Gastroesophageal sphincter (tissue), 3 donors: ENCODE measurements around the gene GOSR2.
"Not testable (repeated sequence)": the region's sequence is repeated elsewhere in the genome, so short reads cannot be mapped to it uniquely, and the experiment has no call there.

ENCODE experiments used
- POLR2A ChIP-seq, 2 donors: fragments of 450-650 bp; IDR thresholded peaks; one replicate each; pipeline ENCODE4 v1.6.1; 2017; ENCODE audit warnings: antibody characterized with exemption in 2 of 2, mild to moderate bottlenecking in 2 of 2, moderate library complexity in 1 of 2
- TF ChIP-seq, protein P1 (sequence below), 4 experiments: fragments of 200-600 bp in 2 of 4; fragments of 450-650 bp in 2 of 4; sonication (generic) in 1 of 4; IDR thresholded peaks; one replicate each; pipeline ENCODE4 v1.5.1; 2017 to 2019; ENCODE audit warnings: antibody characterized with exemption in 4 of 4, mild to moderate bottlenecking in 2 of 4, moderate library complexity in 2 of 4

DNA sequence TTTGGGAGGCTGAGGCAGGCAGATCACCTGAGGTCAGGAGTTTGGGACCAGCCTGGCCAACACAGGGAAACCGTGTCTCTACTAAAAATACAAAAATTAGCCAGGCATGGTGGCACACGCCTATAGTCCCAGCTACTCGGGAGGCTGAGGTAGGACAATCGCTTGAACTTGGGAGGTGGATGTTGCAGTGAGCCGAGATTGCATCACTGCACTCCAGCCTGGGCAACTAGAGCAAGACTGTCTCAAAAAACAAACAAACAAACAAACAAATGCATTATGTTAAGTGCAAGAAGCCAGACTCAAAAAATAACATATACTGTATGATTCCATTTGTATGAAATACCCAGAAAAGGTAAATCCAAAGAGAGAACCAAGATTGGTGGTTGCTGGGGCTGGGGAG is 65.0 kb downstream of the GOSR2 start:
- TF ChIP-seq, protein P1, sequence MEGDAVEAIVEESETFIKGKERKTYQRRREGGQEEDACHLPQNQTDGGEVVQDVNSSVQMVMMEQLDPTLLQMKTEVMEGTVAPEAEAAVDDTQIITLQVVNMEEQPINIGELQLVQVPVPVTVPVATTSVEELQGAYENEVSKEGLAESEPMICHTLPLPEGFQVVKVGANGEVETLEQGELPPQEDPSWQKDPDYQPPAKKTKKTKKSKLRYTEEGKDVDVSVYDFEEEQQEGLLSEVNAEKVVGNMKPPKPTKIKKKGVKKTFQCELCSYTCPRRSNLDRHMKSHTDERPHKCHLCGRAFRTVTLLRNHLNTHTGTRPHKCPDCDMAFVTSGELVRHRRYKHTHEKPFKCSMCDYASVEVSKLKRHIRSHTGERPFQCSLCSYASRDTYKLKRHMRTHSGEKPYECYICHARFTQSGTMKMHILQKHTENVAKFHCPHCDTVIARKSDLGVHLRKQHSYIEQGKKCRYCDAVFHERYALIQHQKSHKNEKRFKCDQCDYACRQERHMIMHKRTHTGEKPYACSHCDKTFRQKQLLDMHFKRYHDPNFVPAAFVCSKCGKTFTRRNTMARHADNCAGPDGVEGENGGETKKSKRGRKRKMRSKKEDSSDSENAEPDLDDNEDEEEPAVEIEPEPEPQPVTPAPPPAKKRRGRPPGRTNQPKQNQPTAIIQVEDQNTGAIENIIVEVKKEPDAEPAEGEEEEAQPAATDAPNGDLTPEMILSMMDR (IDR thresholded peaks at IDR 0.05): not testable (repeated sequence)
- not testable (repeated sequence) for TF ChIP-seq POLR2A (IDR thresholded peaks at IDR 0.05)
